Naive B cell (primary cell): Measurements from ENCODE around the gene EGFR. TPM values are rescaled to one million over a fixed set of nuclear protein-coding genes. Genes with fewer than 3 reads are reported as not detected.

ENCODE experiments used
- ATAC-seq, 2 donors: fragments of 150-1000 bp; cut with Tn5 transposase; 2 replicates each; pipeline ENCODE4 v1.10.0; 2021; ENCODE audit warnings: low read depth in 2 of 2, mild to moderate bottlenecking in 2 of 2, moderate library complexity in 2 of 2
- DNase-seq: peaks from one replicate; pipeline ENCODE4 v3.0.0; 2022
- H3K27ac Mint-ChIP-seq, 6 donors: one replicate each; pipeline ENCODE4 v1.8.0; 2020 to 2022; ENCODE audit warnings: mild to moderate bottlenecking in 6 of 6, mixed read lengths in 6 of 6, moderate library complexity in 5 of 6, inconsistent platforms in 2 of 6
- H3K27me3 Mint-ChIP-seq, 3 donors: one replicate each; pipeline ENCODE4 v1.8.0; 2021 to 2022; ENCODE audit warnings: mixed read lengths in 3 of 3, mild to moderate bottlenecking in 1 of 3
- H3K36me3 Mint-ChIP-seq, 2 donors: one replicate each; pipeline ENCODE4 v1.8.0; 2020 to 2022; ENCODE audit warnings: mixed read lengths in 2 of 2, inconsistent platforms in 1 of 2, mild to moderate bottlenecking in 1 of 2
- H3K4me1 Mint-ChIP-seq, 3 donors: one replicate each; pipeline ENCODE4 v1.8.0; 2020 to 2022; ENCODE audit warnings: mixed read lengths in 3 of 3, inconsistent platforms in 1 of 3, mild to moderate bottlenecking in 1 of 3, moderate library complexity in 1 of 3
- H3K4me3 Mint-ChIP-seq, 8 donors: one replicate each; pipeline ENCODE4 v1.8.0; 2020 to 2022; ENCODE audit warnings: mild to moderate bottlenecking in 8 of 8, mixed read lengths in 8 of 8, moderate library complexity in 8 of 8, inconsistent platforms in 2 of 8
- H3K9me3 Mint-ChIP-seq, 7 donors: one replicate each; pipeline ENCODE4 v1.8.0; 2020 to 2022; ENCODE audit warnings: mixed read lengths in 7 of 7, mild to moderate bottlenecking in 5 of 7, inconsistent platforms in 2 of 7, moderate library complexity in 1 of 7
- polyA plus RNA-seq, 6 donors: library from polyadenylated mRNA; unstranded; fragments of 300-500 nt; fragmentation: Illumina TruSeq; gene quantifications; one replicate each; pipeline ENCODE4 v1.2.3, GENCODE V29; 2021; ENCODE audit warnings: low read depth in 6 of 6

EGFR gene
- polyA plus RNA-seq, 6 donors from 2014 or later, result not detected

DNA sequence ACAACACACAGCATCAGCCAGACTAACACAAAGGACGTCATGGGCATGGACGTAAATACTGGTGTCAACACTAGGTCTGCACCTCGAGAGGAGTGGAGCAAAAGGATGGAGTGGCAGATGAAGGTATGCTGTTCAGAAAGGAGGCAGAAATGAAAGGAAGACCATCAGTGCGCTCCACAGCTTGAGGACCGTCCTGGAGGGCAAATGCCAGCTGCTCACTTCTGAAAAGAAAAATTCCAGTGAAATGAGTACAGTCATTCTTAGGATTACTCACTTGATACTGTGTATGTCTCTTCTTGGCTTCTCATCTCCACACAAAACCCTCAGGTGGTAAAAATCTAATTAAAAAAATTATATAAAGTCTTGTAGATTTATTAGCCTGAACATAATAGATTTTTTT, 44.8 kb downstream of the EGFR start:
- Mint-ChIP-seq H3K4me3 (no peak overlapping the region), H3K9me3 (peaks cover 0 to 7% (median 2%) of the 10 kb centered on the region in 7 donors), H3K4me1 (no peaks in the 10 kb centered on the region), H3K27me3 (peaks cover 9 to 26% (median 12%) of the 10 kb centered on the region in 3 donors), H3K36me3 (no peaks in the 10 kb centered on the region), H3K27ac (no peak overlapping the region)
- no peak for ATAC-seq
- no peak for DNase-seq

DNA sequence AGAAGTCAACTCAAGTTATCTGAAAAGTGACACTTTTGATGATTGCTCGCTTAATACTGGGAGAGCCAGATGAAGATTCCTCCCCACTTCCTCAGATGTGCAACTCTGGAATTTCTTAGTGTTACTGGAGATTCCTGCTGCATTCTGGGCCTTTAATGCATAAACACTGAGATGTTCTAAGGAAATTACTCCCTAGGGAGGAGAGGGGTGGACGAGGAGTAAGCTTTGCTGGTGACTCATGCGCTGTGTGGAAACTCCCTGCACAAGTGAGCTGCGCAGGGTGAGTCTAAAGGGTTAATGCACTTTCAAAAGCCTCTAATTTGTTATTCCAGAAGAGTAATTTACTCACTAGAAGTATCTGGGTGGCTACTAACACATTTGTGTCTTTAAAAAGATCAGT, 46.3 kb downstream of the EGFR start:
- no peak for ATAC-seq
- no peak for DNase-seq
- Mint-ChIP-seq H3K27ac (no peak overlapping the region), H3K36me3 (no peaks in the 10 kb centered on the region), H3K4me1 (no peaks in the 10 kb centered on the region), H3K9me3 (peaks cover 0 to 7% (median 2%) of the 10 kb centered on the region in 7 donors), H3K27me3 (peaks cover 16 to 30% (median 17%) of the 10 kb centered on the region in 3 donors), H3K4me3 (no peak overlapping the region)

DNA sequence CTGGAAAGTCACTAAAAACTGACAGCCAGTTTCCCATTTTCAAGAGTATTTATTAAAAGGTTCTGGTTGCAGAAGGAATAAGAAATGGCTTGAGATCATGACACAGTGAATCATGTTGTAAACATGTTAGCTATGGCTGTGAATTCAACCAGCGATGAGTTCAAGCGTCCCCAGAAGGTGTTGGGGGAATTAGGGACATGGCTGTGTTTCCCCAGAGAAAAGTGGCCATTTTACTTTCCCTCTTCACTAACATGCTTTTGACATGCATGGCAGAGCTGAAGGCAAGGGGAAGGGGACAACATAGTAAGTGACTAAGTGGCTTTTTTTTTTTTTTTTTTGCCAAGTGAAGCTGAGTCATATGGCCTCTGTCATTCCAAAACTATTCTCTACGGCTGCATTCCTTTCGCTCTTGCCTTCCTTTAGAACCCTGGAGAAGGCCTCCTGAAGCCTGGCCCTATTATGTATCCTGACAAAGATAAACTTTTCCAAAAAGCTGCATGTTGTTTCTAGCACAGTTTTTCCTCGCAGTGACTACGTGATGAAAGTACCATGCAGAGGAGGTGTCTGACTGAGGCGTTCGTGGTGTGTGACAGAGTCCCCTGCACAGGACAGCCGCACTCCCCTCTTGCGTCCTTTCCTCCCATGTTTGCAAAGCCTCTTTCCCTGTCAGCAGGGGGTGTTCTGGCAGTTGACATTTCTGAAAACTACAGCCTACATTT, 46.9 kb downstream of the EGFR start:
- H3K4me1 Mint-ChIP-seq, result no peaks in the 10 kb centered on the region
- H3K4me3 Mint-ChIP-seq, result no peak overlapping the region
- peaks cover 16 to 33% (median 20%) of the 10 kb centered on the region in 3 donors for H3K27me3 Mint-ChIP-seq
- ATAC-seq (no peak), DNase-seq (no peak)
- H3K36me3 Mint-ChIP-seq, result no peaks in the 10 kb centered on the region
- H3K9me3 Mint-ChIP-seq, result peaks cover 0 to 7% (median 0%) of the 10 kb centered on the region in 7 donors
- peak overlapping the region in 1 of 6 donors; percentile 13 for H3K27ac Mint-ChIP-seq

DNA sequence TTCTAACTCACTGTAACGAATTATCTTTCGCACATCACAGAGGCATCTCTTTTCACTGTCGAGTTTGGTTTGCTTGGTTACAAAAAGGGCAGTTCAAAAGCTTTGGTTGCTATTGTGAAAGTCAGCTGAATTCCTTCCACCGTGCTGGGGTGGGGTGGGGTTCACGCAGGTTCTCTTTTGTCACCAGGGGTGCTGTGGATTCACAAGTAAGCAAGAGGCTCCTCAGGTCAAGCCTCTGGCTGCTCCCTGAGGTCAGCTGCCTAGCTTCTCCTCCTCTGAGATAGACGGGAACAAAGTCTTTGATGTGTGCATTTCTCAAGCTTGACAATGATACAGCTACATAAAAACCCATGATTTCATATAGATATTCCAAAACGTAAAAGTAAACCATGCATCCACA, 47.7 kb downstream of the EGFR start:
- H3K36me3 Mint-ChIP-seq, result no peaks in the 10 kb centered on the region
- no peak overlapping the region for H3K27ac Mint-ChIP-seq
- H3K4me1 Mint-ChIP-seq, result no peaks in the 10 kb centered on the region
- ATAC-seq (no peak), DNase-seq (no peak)
- peaks cover 0 to 7% (median 0%) of the 10 kb centered on the region in 7 donors for H3K9me3 Mint-ChIP-seq
- H3K4me3 Mint-ChIP-seq, result no peak overlapping the region
- H3K27me3 Mint-ChIP-seq, result peaks cover 19 to 33% (median 25%) of the 10 kb centered on the region in 3 donors

DNA sequence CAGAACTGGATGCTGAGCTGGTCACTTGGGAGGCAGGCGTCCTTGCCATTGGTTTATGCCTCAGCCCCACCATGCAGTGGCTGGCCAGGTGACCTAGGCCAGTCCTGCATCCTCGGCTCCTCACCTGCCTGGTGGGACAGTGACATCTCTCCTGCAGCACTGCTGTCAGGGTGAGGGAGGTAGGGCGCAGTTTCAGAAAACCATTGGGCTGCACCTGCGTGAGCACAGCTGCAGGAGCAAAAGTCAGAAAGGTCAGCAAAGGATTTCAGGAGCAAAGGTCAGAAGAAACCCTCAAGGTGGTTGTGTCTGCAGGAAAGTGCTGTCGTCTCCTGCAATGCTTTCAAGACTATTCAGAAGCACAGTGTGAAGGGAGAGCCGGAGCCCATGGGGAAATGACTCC, 48.1 kb downstream of the EGFR start:
- Mint-ChIP-seq H3K36me3 (no peaks in the 10 kb centered on the region), H3K27me3 (peaks cover 23 to 29% (median 28%) of the 10 kb centered on the region in 3 donors)
- ATAC-seq, result no peak

DNA sequence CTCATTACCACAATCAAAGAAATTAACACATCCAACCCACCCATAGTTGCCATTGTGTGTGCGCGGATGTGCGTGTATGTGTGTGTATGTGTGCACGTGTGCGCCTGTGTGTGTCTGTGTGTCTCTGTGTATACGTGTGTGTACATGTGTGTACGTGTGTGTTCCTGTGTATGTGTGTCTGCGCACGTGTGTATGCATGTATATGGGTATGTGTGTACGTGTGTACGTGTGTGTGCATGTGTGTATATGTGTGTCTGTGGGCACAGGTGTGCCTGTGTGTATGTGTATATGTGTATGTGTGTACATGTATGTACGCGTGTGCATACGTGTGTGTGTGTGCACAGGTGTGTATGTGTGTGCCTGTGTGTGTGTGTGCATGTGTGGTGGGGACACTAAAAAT, 48.9 kb downstream of the EGFR start:
- peaks cover 0 to 7% (median 0%) of the 10 kb centered on the region in 7 donors for H3K9me3 Mint-ChIP-seq
- DNase-seq, result no peak
- no peak overlapping the region for H3K4me3 Mint-ChIP-seq
- ATAC-seq, result no peak
- no peaks in the 10 kb centered on the region for H3K4me1 Mint-ChIP-seq
- no peak overlapping the region for H3K27ac Mint-ChIP-seq
- peaks cover 22 to 28% (median 24%) of the 10 kb centered on the region in 3 donors for H3K27me3 Mint-ChIP-seq
- no peaks in the 10 kb centered on the region for H3K36me3 Mint-ChIP-seq

More for the DNA sequence above, 48.1 kb downstream of the EGFR start:
- H3K27ac Mint-ChIP-seq, result no peak overlapping the region
- H3K9me3 Mint-ChIP-seq, result peaks cover 0 to 7% (median 0%) of the 10 kb centered on the region in 7 donors
- no peak for DNase-seq
- H3K4me3 Mint-ChIP-seq, result no peak overlapping the region
- no peaks in the 10 kb centered on the region for H3K4me1 Mint-ChIP-seq

DNA sequence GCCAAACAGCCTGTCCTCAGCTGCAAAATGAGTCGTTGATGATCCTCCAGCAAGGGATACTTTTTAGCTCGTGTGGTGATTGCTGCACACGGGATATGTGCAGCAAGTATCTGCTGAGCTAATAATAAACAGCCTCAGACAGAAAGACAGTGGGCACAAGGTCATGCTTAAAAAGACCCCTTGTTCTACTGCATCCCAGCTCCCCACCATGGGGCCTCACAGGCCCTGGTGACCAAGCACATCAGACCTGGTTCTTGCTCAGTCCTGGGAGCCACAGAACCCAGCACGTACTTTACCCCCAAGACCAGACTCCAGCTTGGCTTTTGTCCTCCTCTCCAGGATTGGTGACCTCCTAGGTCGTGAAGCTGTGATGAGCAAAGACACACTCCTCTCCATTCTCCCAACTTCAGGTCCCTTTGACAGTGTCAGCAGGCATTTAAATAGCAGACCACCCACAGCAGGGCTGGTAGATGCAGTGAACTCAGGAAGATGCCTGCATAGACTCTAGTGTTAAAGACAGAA, 50.5 kb downstream of the EGFR start:
- Mint-ChIP-seq H3K4me3 (no peak overlapping the region), H3K36me3 (no peaks in the 10 kb centered on the region), H3K9me3 (peaks cover 0 to 2% (median 0%) of the 10 kb centered on the region in 7 donors), H3K27ac (no peak overlapping the region), H3K4me1 (peaks cover 7 to 14% (median 12%) of the 10 kb centered on the region in 3 donors), H3K27me3 (peaks cover 17 to 24% (median 19%) of the 10 kb centered on the region in 3 donors)
- DNase-seq (no peak), ATAC-seq (no peak)

DNA sequence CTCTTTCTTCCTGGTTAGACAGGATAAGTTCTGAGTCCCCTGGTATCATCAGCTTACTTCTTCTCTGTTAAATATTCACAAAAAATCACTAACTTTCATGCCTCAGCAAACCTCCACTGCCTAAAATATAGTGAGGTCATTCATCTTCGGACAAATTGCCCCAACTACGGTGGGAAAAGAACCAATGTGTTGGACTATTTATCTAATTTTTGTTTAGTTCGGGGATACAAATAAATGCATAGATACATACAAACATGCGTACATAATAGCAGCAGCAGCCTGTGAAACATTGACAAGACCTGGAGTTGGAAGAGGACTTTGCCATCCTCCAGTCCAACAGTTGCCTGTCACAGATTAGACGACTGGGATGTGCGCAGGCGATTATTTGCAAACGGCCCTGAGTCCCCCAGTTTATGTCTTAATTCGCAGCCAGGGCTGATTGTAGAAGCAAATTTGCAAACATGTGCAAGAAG, 51.5 kb downstream of the EGFR start:
- peaks cover 0 to 2% (median 0%) of the 10 kb centered on the region in 7 donors for H3K9me3 Mint-ChIP-seq
- H3K27me3 Mint-ChIP-seq, result peaks cover 12 to 21% (median 19%) of the 10 kb centered on the region in 3 donors
- no peak for DNase-seq
- H3K4me1 Mint-ChIP-seq, result peaks cover 7 to 15% (median 14%) of the 10 kb centered on the region in 3 donors
- no peak overlapping the region for H3K4me3 Mint-ChIP-seq
- H3K36me3 Mint-ChIP-seq, result no peaks in the 10 kb centered on the region
- no peak for ATAC-seq
- H3K27ac Mint-ChIP-seq, result no peak overlapping the region

DNA sequence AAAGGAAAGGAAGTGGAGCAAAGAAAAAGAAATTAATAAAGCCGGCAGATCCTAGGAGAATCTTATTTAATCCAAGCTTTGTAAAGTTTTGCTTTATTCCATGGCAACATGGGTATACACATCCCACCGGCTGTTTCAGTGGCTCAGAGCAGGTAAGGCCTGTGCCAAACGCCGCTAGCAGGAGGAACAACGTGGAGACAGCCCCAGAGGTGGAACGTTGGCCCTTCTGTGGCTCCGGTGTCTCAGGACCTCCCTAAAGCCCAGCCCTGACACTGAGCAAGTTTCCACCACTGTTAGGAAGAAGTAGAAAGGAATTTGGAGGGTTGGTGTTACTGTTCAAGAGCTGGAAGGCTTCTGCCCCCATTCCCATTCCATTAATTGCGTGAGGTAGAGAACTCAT, 52.0 kb downstream of the EGFR start:
- Mint-ChIP-seq H3K9me3 (peaks cover 0 to under 1% (median 0%) of the 10 kb centered on the region in 7 donors), H3K4me1 (peaks cover 7 to 15% (median 14%) of the 10 kb centered on the region in 3 donors), H3K27ac (no peak overlapping the region), H3K27me3 (peaks cover 12 to 21% (median 19%) of the 10 kb centered on the region in 3 donors), H3K36me3 (no peaks in the 10 kb centered on the region), H3K4me3 (no peak overlapping the region)
- ATAC-seq, result no peak
- no peak for DNase-seq

DNA sequence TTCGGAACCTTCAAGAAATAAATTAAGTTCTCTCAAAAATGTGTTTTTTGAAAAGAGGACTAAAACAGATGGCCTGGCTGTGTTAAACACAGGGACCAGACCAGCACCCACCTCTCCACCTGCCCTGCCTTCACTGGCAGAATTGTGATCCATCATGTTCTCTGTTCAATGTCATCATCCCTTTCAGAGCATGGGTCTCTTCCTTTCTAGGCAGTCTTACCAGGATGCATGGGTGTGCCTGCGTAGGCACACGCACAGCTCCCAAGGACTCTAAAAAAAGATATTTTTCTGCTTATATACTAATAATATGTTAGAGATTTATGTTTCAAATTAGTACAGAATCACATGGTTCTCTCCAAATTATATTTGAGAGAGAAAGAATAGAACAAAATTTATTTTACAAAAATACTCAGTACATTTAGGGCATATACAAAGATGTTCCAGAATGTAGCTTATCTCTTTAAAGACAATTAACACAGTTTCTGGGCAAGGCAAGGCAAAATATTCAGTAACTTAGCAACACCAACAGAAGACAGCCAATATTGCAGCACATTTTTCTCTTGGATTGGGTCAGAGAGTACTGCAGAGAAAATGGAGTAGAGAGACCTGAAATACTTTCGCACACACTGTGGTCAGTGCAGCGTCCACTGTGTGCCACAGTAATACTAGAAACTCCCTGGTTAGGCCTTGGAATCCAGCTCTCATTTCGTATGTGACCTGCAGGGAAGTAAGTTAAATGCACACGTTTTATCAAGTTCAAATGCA, 52.8 kb downstream of the EGFR start:
- H3K4me3 Mint-ChIP-seq, result no peak overlapping the region
- peaks cover 7 to 15% (median 14%) of the 10 kb centered on the region in 3 donors for H3K4me1 Mint-ChIP-seq
- no peaks in the 10 kb centered on the region for H3K36me3 Mint-ChIP-seq
- ATAC-seq, result no peak
- no peaks in the 10 kb centered on the region for H3K9me3 Mint-ChIP-seq
- no peak for DNase-seq
- peaks cover 12 to 21% (median 19%) of the 10 kb centered on the region in 3 donors for H3K27me3 Mint-ChIP-seq
- H3K27ac Mint-ChIP-seq, result no peak overlapping the region

DNA sequence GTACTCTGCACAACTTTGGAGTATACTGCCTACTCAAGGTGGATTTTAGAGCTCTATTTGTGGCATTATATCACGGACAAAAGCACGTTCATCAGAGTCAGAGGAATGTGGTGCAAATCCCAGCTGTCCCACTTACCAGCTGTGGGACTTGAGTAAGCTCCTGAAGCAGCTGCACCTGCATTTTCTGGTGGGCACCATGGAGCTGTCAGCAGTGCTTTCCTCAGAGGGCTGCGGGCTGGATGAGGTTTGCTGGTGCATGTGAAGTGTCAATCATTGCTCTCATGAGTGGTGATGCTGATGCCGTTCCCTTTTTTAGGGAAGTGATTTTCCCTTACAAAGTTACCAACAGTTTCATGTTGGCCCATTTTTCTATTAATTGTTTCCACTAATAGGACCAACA, 53.4 kb downstream of the EGFR start:
- DNase-seq, result no peak
- Mint-ChIP-seq H3K27ac (no peak overlapping the region), H3K9me3 (no peaks in the 10 kb centered on the region), H3K27me3 (peaks cover 12 to 21% (median 19%) of the 10 kb centered on the region in 3 donors), H3K4me1 (peaks cover 7 to 15% (median 14%) of the 10 kb centered on the region in 3 donors), H3K4me3 (no peak overlapping the region), H3K36me3 (no peaks in the 10 kb centered on the region)
- no peak for ATAC-seq

DNA sequence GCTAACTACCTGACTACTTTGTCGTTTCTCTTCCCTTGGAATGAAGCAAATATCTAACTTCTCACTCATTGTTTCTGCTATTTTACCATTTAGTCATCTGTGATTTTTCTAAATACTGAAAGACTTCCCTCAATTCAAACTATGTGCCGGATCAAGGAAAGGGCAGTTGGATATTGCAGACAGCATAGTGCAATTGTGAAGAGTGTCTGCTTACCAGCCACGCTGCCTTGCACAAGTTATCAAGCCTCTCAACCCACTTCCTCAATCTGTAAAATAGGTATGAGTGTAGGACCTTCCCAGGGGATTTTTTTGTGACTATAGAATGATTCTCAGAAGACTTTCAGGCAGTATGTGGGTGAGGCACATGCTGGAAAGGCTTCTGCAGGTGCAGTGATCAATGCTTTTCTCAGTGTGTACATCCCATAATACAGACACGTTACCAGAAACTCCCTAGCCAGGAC, 54.3 kb downstream of the EGFR start:
- H3K27me3 Mint-ChIP-seq, result peaks cover 15 to 21% (median 19%) of the 10 kb centered on the region in 3 donors
- no peaks in the 10 kb centered on the region for H3K36me3 Mint-ChIP-seq
- H3K9me3 Mint-ChIP-seq, result no peaks in the 10 kb centered on the region
- ATAC-seq (peak; percentile 45 to 53), DNase-seq (no peak)
- H3K4me3 Mint-ChIP-seq, result no peak overlapping the region
- H3K4me1 Mint-ChIP-seq, result peaks cover 7 to 15% (median 14%) of the 10 kb centered on the region in 3 donors
- peak overlapping the region in 1 of 6 donors; percentile 52 for H3K27ac Mint-ChIP-seq

DNA sequence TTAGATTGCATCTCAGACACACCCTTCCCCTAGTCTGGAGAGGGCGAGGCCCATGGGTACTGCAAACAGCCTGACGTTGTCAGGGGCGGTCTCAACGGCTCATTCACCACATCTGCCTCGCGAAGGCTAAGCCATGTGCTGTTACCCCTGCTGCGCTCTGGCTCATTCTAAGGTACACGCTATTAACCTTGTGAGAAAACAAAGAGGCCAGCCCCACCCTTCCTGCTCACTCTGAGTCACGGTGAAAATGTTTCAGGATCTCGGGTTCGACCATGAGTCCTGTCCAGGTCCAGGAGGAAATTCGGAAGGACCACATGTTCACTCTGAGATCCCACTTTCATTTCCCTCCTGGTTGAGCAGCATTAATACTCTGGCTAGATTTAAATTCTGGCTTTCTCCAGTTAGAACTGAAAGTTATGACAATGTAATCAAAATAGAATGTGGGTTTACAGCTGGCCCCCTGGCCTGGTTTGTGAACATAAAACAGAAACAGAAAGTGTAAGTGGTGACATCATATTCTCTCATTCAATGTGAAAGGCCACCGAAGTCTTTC, 55.2 kb downstream of the EGFR start:
- Mint-ChIP-seq H3K9me3 (no peaks in the 10 kb centered on the region), H3K4me3 (peak overlapping the region in 6 of 8 donors; percentile 29 to 75 (median 60)), H3K27ac (peak overlapping the region in 4 of 6 donors; percentile 44 to 85 (median 56)), H3K27me3 (peaks cover 15 to 30% (median 19%) of the 10 kb centered on the region in 3 donors), H3K4me1 (peaks cover 7 to 15% (median 14%) of the 10 kb centered on the region in 3 donors), H3K36me3 (no peaks in the 10 kb centered on the region)
- ATAC-seq, result peak; percentile 87
- DNase-seq, result peak; percentile 5
